Tibial nerve (tissue), 4 donors: Measurements from ENCODE around the gene ABCG2.

Source experiments
- EP300 ChIP-seq, 2 donors: sonication (generic); formaldehyde crosslinking; IDR thresholded peaks; one replicate each; pipeline ENCODE4 v1.6.1; 2017; ENCODE audit warnings: antibody characterized with exemption in 2 of 2, mild to moderate bottlenecking in 1 of 2
- POLR2A ChIP-seq, 2 donors: fragments of 450-650 bp; IDR thresholded peaks; one replicate each; pipeline ENCODE4 v1.6.1; 2017; ENCODE audit warnings: antibody characterized with exemption in 2 of 2, mild to moderate bottlenecking in 2 of 2, moderate library complexity in 2 of 2
- TF ChIP-seq, protein P1 (sequence below), 5 experiments: fragments of 200-600 bp in 3 of 5; fragments of 450-650 bp in 2 of 5; sonication (generic) in 3 of 5; IDR thresholded peaks; one replicate each; pipeline ENCODE4 v1.5.1; 2016 to 2019; ENCODE audit warnings: antibody characterized with exemption in 5 of 5, mild to moderate bottlenecking in 3 of 5, moderate library complexity in 2 of 5

DNA sequence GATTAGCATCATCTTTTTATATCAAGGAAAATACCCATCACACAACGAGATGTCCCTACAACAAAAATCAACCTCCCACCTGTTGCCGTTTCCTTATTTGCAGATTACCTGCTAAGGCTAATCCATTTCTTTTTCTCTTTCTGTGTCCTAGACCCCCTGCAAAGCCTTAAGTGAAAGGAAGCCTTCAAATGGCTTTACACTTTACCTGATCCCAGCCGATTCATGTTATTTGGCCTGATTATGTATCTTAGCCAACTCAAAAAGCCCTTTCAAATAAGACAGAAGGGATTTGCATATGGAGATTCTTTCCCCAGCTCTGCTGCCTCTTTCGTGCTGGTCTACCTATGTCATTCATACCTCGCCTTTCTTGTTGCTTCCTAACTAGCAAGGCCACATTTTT is 14.4 kb downstream of the ABCG2 start:
- no peak for TF ChIP-seq POLR2A (IDR thresholded peaks at IDR 0.05)
- TF ChIP-seq, protein P1, sequence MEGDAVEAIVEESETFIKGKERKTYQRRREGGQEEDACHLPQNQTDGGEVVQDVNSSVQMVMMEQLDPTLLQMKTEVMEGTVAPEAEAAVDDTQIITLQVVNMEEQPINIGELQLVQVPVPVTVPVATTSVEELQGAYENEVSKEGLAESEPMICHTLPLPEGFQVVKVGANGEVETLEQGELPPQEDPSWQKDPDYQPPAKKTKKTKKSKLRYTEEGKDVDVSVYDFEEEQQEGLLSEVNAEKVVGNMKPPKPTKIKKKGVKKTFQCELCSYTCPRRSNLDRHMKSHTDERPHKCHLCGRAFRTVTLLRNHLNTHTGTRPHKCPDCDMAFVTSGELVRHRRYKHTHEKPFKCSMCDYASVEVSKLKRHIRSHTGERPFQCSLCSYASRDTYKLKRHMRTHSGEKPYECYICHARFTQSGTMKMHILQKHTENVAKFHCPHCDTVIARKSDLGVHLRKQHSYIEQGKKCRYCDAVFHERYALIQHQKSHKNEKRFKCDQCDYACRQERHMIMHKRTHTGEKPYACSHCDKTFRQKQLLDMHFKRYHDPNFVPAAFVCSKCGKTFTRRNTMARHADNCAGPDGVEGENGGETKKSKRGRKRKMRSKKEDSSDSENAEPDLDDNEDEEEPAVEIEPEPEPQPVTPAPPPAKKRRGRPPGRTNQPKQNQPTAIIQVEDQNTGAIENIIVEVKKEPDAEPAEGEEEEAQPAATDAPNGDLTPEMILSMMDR (IDR thresholded peaks at IDR 0.05), result no peak
- TF ChIP-seq EP300 (IDR thresholded peaks at IDR 0.05), result no peak
